NCI-H69 (cell line): ENCODE measurements around the gene DHCR24.

Experiments
- DNase-seq: peaks from one replicate; lab custom pipeline; 2025; lab: John Stamatoyannopoulos, UW

The DHCR24 gene

DNA sequence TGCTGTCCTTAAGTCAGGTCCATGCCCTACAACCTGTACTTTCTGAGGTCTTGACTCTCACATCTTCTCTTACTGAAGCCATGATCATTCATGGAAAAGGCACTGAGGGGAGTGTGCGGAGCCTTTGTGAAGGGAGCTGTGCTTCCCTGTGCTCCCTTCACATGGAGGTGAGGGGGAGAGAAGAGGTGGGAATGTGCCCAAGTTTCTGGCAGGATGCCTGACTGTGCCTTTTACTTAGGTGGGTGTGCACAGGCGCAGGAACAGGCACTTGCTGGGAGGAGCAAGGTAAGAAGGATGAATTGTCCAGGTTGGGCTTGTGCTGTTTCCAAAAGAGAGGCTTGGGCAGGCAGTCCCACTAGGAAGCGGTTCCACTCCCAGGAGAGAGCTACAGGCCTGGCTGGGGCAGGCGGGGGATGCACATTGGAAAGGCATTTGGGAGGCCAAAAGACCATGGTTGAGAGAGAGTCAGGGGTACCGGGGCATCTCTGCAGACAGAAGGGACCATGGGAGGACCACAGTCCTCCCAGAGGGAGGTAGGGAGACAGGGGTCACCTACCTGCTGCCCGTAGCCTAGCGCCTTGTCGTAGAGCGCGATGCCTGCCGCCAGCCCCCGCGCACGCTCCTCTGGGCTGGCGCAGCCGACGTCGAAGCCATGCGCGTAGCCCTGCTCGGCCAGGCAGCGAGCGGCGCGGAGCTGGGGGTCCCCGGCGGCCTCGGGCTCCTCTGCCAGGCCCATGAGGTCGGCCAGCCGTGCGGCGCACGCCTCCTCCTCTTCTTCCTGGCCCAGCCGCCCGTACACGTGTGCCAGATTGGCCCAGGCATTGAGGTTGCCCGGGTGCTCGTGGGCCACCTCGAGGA is 86.7 kb downstream of the DHCR24 start:
- no peak for DNase-seq
